Neural progenitor cell (in vitro differentiated cells): ENCODE measurements around the gene ABL1. TPM values are rescaled to one million over a fixed set of nuclear protein-coding genes. Genes with fewer than 3 reads are reported as not detected.

Experiments
- DNase-seq: peaks from one replicate; pipeline ENCODE4 v3.0.0-alpha.2; 2016; ENCODE audit warnings: low spot score
- H2AFZ ChIP-seq: fragments of 200-600 bp; sonication (generic); replicated peaks from 2 replicates; pipeline ENCODE4 v1.6.1; 2016; ENCODE audit warnings: antibody characterized with exemption
- H3F3A ChIP-seq: fragments of 200-600 bp; sonication (generic); 2 replicates; pipeline ENCODE4 v1.6.1; 2016; ENCODE audit warnings: antibody characterized with exemption, low read depth
- H3K27ac ChIP-seq: fragments of 200-600 bp; sonication (generic); 2 replicates; pipeline ENCODE4 v1.5.1; 2016; ENCODE audit warnings: mild to moderate bottlenecking
- H3K27me3 ChIP-seq: fragments of 200-600 bp; sonication (generic); 2 replicates; pipeline ENCODE4 v1.6.1; 2016; ENCODE audit warnings: mild to moderate bottlenecking, moderate library complexity
- H3K36me3 ChIP-seq: fragments of 200-600 bp; sonication (generic); 2 replicates; pipeline ENCODE4 v1.5.1; 2016
- H3K4me1 ChIP-seq: fragments of 200-600 bp; sonication (generic); 2 replicates; pipeline ENCODE4 v1.6.1; 2016; ENCODE audit warnings: mixed run types
- H3K4me2 ChIP-seq: fragments of 200-600 bp; sonication (generic); 2 replicates; pipeline ENCODE4 v1.6.1; 2016
- H3K4me3 ChIP-seq: fragments of 200-600 bp; sonication (generic); 2 replicates; pipeline ENCODE4 v1.5.1; 2016
- H3K79me2 ChIP-seq: fragments of 200-600 bp; sonication (generic); 2 replicates; pipeline ENCODE4 v1.6.1; 2016; ENCODE audit warnings: low read depth
- H3K9ac ChIP-seq: fragments of 200-600 bp; sonication (generic); 2 replicates; pipeline ENCODE4 v1.6.1; 2016
- H3K9me3 ChIP-seq: fragments of 200-600 bp; sonication (generic); 2 replicates; pipeline ENCODE4 v1.5.1; 2016; ENCODE audit warnings: low read depth
- H4K20me1 ChIP-seq: fragments of 200-600 bp; sonication (generic); 2 replicates; pipeline ENCODE4 v1.6.1; 2016; ENCODE audit warnings: low read depth
- H3K27ac Mint-ChIP-seq: 3 replicates; pipeline ENCODE4 v1.8.0; 2021; ENCODE audit warnings: mixed read lengths
- H3K27me3 Mint-ChIP-seq: 2 replicates; pipeline ENCODE4 v1.8.0; 2022; ENCODE audit warnings: low read depth, mild to moderate bottlenecking, inconsistent platforms, moderate library complexity, mixed read lengths; ENCODE audit not compliant: insufficient read depth
- H3K36me3 Mint-ChIP-seq: 3 replicates; pipeline ENCODE4 v1.8.0; 2021; ENCODE audit warnings: mixed read lengths
- H3K4me1 Mint-ChIP-seq: 3 replicates; pipeline ENCODE4 v1.8.0; 2021; ENCODE audit warnings: mixed read lengths
- H3K4me3 Mint-ChIP-seq: 3 replicates; pipeline ENCODE4 v1.8.0; 2021; ENCODE audit warnings: mild to moderate bottlenecking, moderate library complexity, mixed read lengths
- H3K9me3 Mint-ChIP-seq: 3 replicates; pipeline ENCODE4 v1.8.0; 2020; ENCODE audit warnings: mixed read lengths
- CTCF ChIP-seq: fragments of 200-600 bp; sonication (generic); IDR thresholded peaks from 2 replicates; pipeline ENCODE4 v1.5.1; 2017; ENCODE audit warnings: antibody characterized with exemption, mild to moderate bottlenecking
- EZH2 ChIP-seq: fragments of 200-600 bp; sonication (generic); IDR thresholded peaks from 2 replicates; pipeline ENCODE4 v1.6.1; 2017; ENCODE audit warnings: antibody characterized with exemption, mild to moderate bottlenecking, moderate library complexity
- EZH2phosphoT487 ChIP-seq: fragments of 200-600 bp; sonication (generic); IDR thresholded peaks from 2 replicates; pipeline ENCODE4 v1.6.1; 2017; ENCODE audit warnings: antibody characterized with exemption
- total RNA-seq: library from RNA; depleted of rRNA; stranded (reverse); fragments of >200 nt; gene quantifications from 2 replicates; pipeline ENCODE4 v1.2.3, GENCODE V29; 2015; ENCODE audit warnings: low replicate concordance

Gene ABL1
- total RNA-seq, 1 donor from 2014 or later: 38.4 TPM

- no peak for TF ChIP-seq CTCF
- no peak for TF ChIP-seq EZH2phosphoT487
- no peak for TF ChIP-seq EZH2
- Mint-ChIP-seq H3K27ac (peak overlapping the region; percentile 94), H3K4me3 (no peak overlapping the region), H3K4me1 (peaks cover 21% of the 10 kb centered on the region), H3K9me3 (no peaks in the 10 kb centered on the region), H3K27me3 (peaks cover 9% of the 10 kb centered on the region), H3K36me3 (peaks cover 21% of the 10 kb centered on the region)
- no peak overlapping the region for H3K4me3 ChIP-seq
- DNase-seq: no peak
- peaks cover 14% of the 10 kb centered on the region for H3F3A ChIP-seq
- no peaks in the 10 kb centered on the region for H3K79me2 ChIP-seq
- H3K27me3 ChIP-seq: no peaks in the 10 kb centered on the region
- H4K20me1 ChIP-seq: peaks cover 67% of the 10 kb centered on the region
- H3K4me2 ChIP-seq: no peak overlapping the region
- H3K9ac ChIP-seq: no peak overlapping the region
- H3K36me3 ChIP-seq: no peaks in the 10 kb centered on the region
- H2AFZ ChIP-seq: no peak overlapping the region
- no peak overlapping the region for H3K27ac ChIP-seq
- H3K4me1 ChIP-seq: no peaks in the 10 kb centered on the region
- H3K9me3 ChIP-seq: no peaks in the 10 kb centered on the region
Observed at GRCh38 chr9:130887494-130888144, 52.6 kb downstream of the ABL1 start.

- H3F3A ChIP-seq: peaks cover 19% of the 10 kb centered on the region
- TF ChIP-seq EZH2phosphoT487 (no peak), EZH2 (no peak), CTCF (no peak)
- H2AFZ ChIP-seq: no peak overlapping the region
- no peaks in the 10 kb centered on the region for H3K9me3 ChIP-seq
- no peak overlapping the region for H3K27ac ChIP-seq
- Mint-ChIP-seq H3K4me3 (no peak overlapping the region), H3K36me3 (peaks cover 21% of the 10 kb centered on the region), H3K27me3 (peaks cover 8% of the 10 kb centered on the region), H3K27ac (no peak overlapping the region), H3K9me3 (no peaks in the 10 kb centered on the region), H3K4me1 (peaks cover 28% of the 10 kb centered on the region)
- no peaks in the 10 kb centered on the region for H3K79me2 ChIP-seq
- no peak for DNase-seq
- H3K4me3 ChIP-seq: no peak overlapping the region
- no peaks in the 10 kb centered on the region for H3K4me1 ChIP-seq
- no peak overlapping the region for H3K9ac ChIP-seq
- H3K4me2 ChIP-seq: no peak overlapping the region
- H3K27me3 ChIP-seq: no peaks in the 10 kb centered on the region
- H3K36me3 ChIP-seq: no peaks in the 10 kb centered on the region
- peaks cover 68% of the 10 kb centered on the region for H4K20me1 ChIP-seq
Observed at GRCh38 chr9:130888146-130888885, 53.3 kb downstream of the ABL1 start.

GRCh38 chr9:130890124-130890523, 55.1 kb downstream of the ABL1 start:
- no peak overlapping the region for H3K9ac ChIP-seq
- no peak overlapping the region for H3K27ac ChIP-seq
- Mint-ChIP-seq H3K36me3 (peaks cover 15% of the 10 kb centered on the region), H3K27ac (no peak overlapping the region), H3K27me3 (peaks cover 8% of the 10 kb centered on the region), H3K4me1 (peaks cover 39% of the 10 kb centered on the region), H3K4me3 (no peak overlapping the region), H3K9me3 (no peaks in the 10 kb centered on the region)
- H3K36me3 ChIP-seq: no peaks in the 10 kb centered on the region
- H3K4me2 ChIP-seq: no peak overlapping the region
- no peaks in the 10 kb centered on the region for H3K79me2 ChIP-seq
- no peaks in the 10 kb centered on the region for H3K4me1 ChIP-seq
- no peak for TF ChIP-seq EZH2phosphoT487
- TF ChIP-seq CTCF: no peak
- no peak for TF ChIP-seq EZH2
- DNase-seq: no peak
- H2AFZ ChIP-seq: no peak overlapping the region
- H3F3A ChIP-seq: peaks cover 23% of the 10 kb centered on the region
- H4K20me1 ChIP-seq: peaks cover 68% of the 10 kb centered on the region
- no peak overlapping the region for H3K4me3 ChIP-seq
- no peaks in the 10 kb centered on the region for H3K27me3 ChIP-seq
- H3K9me3 ChIP-seq: no peaks in the 10 kb centered on the region
